Measurements from ENCODE around the gene TOMM6.

The TOMM6 gene

DNA sequence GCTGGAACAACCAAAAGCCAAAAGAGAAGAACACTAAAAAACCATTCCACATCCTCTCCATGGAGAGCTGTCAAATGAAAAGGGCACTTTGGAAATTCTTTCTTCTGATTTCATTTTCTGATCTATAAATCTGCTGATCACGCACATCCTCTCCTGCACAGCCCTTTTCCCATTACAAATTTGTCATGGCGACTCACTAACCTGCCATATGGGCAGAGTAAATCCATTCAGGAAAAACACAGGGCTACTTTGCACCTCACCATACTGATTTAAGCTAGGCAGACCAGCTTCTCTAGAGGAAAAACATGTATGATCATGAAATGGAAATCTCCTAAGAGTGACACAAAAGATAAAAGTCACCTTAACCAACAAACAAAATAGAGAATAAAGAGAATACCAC lies 26.0 kb downstream of the TOMM6 start:
- H3K9ac ChIP-seq (ENCODE audit: low read length) = no peak overlapping the region
- H3K4me2 ChIP-seq (ENCODE audit: low read depth, low read length, poor library complexity, severe bottlenecking) = no peak overlapping the region
- TF ChIP-seq CTCF (IDR thresholded peaks at IDR 0.05; ENCODE audit: insufficient read depth, low read length, poor library complexity, severe bottlenecking) = no peak
- TF ChIP-seq EZH2phosphoT487 (conservative IDR thresholded peaks at IDR 0.05; ENCODE audit: low read length) = no peak
- no peaks in the 10 kb centered on the region for H3K27me3 ChIP-seq (ENCODE audit: low read length)
- no peaks in the 10 kb centered on the region for H3K9me3 ChIP-seq (ENCODE audit: insufficient read depth, low read length)
- peaks cover 5% of the 10 kb centered on the region; the same call in 1 of the 2 replicates for H3F3A ChIP-seq (ENCODE audit: insufficient read depth)
- no peaks in the 10 kb centered on the region for H3K36me3 ChIP-seq (ENCODE audit: low read length)
- no peaks in the 10 kb centered on the region for H3K9me2 ChIP-seq (replicated peaks; ENCODE audit: insufficient read depth, low read length)
- H4K20me1 ChIP-seq (ENCODE audit: low read depth, low read length) = no peaks in the 10 kb centered on the region
- H2AFZ ChIP-seq (ENCODE audit: low read depth, low read length, severe bottlenecking) = no peak overlapping the region
- no peaks in the 10 kb centered on the region for H3K79me2 ChIP-seq (ENCODE audit: insufficient read depth, low read length)
- H3K4me3 ChIP-seq (ENCODE audit: insufficient read depth, low read length, poor library complexity, severe bottlenecking) = no peak overlapping the region
- no peak overlapping the region for H3K27ac ChIP-seq (ENCODE audit: low read depth, low read length)

GRCh38 chr6:41813956-41814355 lies 26.5 kb downstream of the TOMM6 start:
- no peak overlapping the region for H2AFZ ChIP-seq (ENCODE audit: low read depth, low read length, severe bottlenecking)
- no peak overlapping the region for H3K4me2 ChIP-seq (ENCODE audit: low read depth, low read length, poor library complexity, severe bottlenecking)
- H3K27ac ChIP-seq (ENCODE audit: low read depth, low read length) = no peak overlapping the region
- H3K9me3 ChIP-seq (ENCODE audit: insufficient read depth, low read length) = no peaks in the 10 kb centered on the region
- no peaks in the 10 kb centered on the region for H3K27me3 ChIP-seq (ENCODE audit: low read length)
- TF ChIP-seq CTCF (IDR thresholded peaks at IDR 0.05; ENCODE audit: insufficient read depth, low read length, poor library complexity, severe bottlenecking) (no peak), EZH2phosphoT487 (conservative IDR thresholded peaks at IDR 0.05; ENCODE audit: low read length) (no peak)
- H3K36me3 ChIP-seq (ENCODE audit: low read length) = no peaks in the 10 kb centered on the region
- H3K9ac ChIP-seq (ENCODE audit: low read length) = no peak overlapping the region
- H3K79me2 ChIP-seq (ENCODE audit: insufficient read depth, low read length) = no peaks in the 10 kb centered on the region
- H3F3A ChIP-seq (ENCODE audit: insufficient read depth) = peaks cover 5% of the 10 kb centered on the region; the same call in 1 of the 2 replicates
- no peaks in the 10 kb centered on the region for H3K9me2 ChIP-seq (replicated peaks; ENCODE audit: insufficient read depth, low read length)
- H4K20me1 ChIP-seq (ENCODE audit: low read depth, low read length) = no peaks in the 10 kb centered on the region
- H3K4me3 ChIP-seq (ENCODE audit: insufficient read depth, low read length, poor library complexity, severe bottlenecking) = no peak overlapping the region

DNA sequence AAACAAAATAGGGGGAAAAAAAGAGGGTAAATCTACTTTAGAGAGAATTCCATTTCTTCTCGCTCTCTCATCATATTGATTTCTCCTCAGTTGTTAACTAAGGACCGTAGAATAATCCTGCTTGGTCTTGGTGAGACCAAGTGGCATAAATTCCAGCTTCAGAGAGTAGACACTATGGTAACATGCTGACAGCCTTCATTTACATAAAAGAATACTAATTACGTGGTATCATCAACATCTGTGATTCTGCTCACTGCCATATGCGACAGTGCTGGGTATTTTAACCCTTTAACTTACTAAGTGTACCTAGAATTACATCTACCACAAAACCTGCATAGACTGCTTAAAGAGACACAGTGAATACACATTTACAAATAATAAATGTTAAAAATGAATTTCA lies 27.1 kb downstream of the TOMM6 start:
- H3K79me2 ChIP-seq (ENCODE audit: insufficient read depth, low read length) = no peaks in the 10 kb centered on the region
- TF ChIP-seq CTCF (IDR thresholded peaks at IDR 0.05; ENCODE audit: insufficient read depth, low read length, poor library complexity, severe bottlenecking) (no peak), EZH2phosphoT487 (conservative IDR thresholded peaks at IDR 0.05; ENCODE audit: low read length) (no peak)
- H3K9ac ChIP-seq (ENCODE audit: low read length) = no peak overlapping the region
- no peaks in the 10 kb centered on the region for H3K9me3 ChIP-seq (ENCODE audit: insufficient read depth, low read length)
- H3K27me3 ChIP-seq (ENCODE audit: low read length) = no peaks in the 10 kb centered on the region
- no peaks in the 10 kb centered on the region for H4K20me1 ChIP-seq (ENCODE audit: low read depth, low read length)
- no peaks in the 10 kb centered on the region for H3K9me2 ChIP-seq (replicated peaks; ENCODE audit: insufficient read depth, low read length)
- peaks cover 5% of the 10 kb centered on the region; the same call in 1 of the 2 replicates for H3F3A ChIP-seq (ENCODE audit: insufficient read depth)
- no peak overlapping the region for H3K4me2 ChIP-seq (ENCODE audit: low read depth, low read length, poor library complexity, severe bottlenecking)
- no peak overlapping the region for H2AFZ ChIP-seq (ENCODE audit: low read depth, low read length, severe bottlenecking)
- no peaks in the 10 kb centered on the region for H3K36me3 ChIP-seq (ENCODE audit: low read length)
- H3K27ac ChIP-seq (ENCODE audit: low read depth, low read length) = no peak overlapping the region
- H3K4me3 ChIP-seq (ENCODE audit: insufficient read depth, low read length, poor library complexity, severe bottlenecking) = no peak overlapping the region

Data from SU-DHL-6 (cell line).